Muscle of back (tissue), 11 donors: ENCODE measurements around the gene GABRG3. TPM values are rescaled to one million over a fixed set of nuclear protein-coding genes. Genes with fewer than 3 reads are reported as not detected.
"Not testable (repeated sequence)": the region's sequence is repeated elsewhere in the genome, so short reads cannot be mapped to it uniquely, and the experiment has no call there.

Experiments
- DNase-seq, 3 donors: peaks; one replicate each; pipeline versions ENCODE4 v3.0.0 to v3.0.0-alpha.2; 2013
- polyA plus RNA-seq, 10 donors: library from polyadenylated mRNA; unstranded; fragments of 120-200 nt; gene quantifications; one replicate each; pipeline ENCODE4 v1.2.1, GENCODE V29; 2013; ENCODE audit not compliant: insufficient read length in 10 of 10

The GABRG3 gene
- polyA plus RNA-seq, 10 donors: 0.09 to 0.56 (median 0.37) TPM

GRCh38 chr15:26985050-26985449 is 14.1 kb downstream of the GABRG3 start:
- no peak for DNase-seq

DNA sequence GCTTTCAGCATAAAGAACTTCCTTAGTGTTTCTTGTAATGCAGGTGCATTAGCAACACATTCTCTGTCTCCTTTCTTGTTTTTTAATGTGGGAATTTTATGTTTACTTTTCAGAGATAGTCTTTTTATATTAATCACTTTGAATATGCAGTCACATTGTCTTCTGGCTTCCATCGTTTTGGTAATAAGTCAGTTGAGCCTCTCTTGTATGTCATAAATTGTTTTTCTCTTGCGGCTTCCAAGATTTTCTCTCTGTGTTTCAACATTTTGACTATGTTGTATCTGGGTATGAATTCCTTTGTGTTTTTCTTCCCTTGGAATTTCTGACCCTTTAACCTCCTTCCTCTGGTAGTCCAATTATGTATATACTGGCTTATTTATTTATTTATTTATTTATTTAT is 25.3 kb downstream of the GABRG3 start:
- no peak for DNase-seq

GRCh38 chr15:27003003-27003402 is 32.0 kb downstream of the GABRG3 start:
- not testable (repeated sequence) for DNase-seq

DNA sequence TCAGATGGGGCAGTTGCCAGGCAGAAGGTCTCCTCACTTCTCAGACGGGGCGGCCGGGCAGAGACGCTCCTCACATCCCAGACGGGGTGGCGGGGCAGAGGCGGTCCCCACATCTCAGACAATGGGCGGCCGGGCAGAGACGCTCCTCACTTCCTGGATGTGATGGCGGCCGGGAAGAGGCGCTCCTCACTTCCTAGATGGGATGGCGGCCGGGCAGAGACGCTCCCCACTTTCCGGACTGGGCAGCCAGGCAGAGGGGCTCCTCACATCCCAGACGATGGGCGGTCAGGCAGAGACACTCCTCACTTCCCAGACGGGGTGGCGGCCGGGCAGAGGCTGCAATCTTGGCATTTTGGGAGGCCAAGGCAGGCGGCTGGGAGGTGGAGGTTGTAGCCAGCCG is 33.2 kb downstream of the GABRG3 start:
- not testable (repeated sequence) for DNase-seq

- DNase-seq: peak; percentile 69 to 80 (median 77)
Measured at GRCh38 chr15:27017168-27017809, 46.3 kb downstream of the GABRG3 start.

- no peak for DNase-seq
Measured at GRCh38 chr15:27019687-27020086, 48.7 kb downstream of the GABRG3 start.

GRCh38 chr15:27025481-27025966 is 54.5 kb downstream of the GABRG3 start:
- DNase-seq: peak in 1 of 3 donors; percentile 13

DNA sequence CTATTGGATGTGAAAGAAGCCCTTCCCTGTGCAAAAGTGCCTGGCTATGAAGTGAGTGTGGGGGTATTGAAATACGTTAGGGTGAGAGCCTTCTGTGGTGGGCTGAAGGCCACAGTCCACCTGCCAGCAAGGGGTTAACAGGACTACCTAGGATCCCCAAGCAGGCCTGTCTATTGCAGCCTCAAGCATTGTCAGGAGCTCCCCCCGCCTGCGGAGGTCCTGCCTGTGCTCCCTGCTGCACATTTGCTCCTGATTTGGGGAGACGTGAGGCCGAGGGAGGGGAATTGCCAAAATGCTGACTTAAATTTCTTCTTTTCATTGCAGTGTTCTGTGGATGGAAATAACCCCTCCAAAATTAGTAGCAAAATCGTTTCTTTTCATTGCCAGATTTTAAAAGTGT is 56.2 kb downstream of the GABRG3 start:
- peak in 1 of 3 donors; percentile 16 for DNase-seq

DNA sequence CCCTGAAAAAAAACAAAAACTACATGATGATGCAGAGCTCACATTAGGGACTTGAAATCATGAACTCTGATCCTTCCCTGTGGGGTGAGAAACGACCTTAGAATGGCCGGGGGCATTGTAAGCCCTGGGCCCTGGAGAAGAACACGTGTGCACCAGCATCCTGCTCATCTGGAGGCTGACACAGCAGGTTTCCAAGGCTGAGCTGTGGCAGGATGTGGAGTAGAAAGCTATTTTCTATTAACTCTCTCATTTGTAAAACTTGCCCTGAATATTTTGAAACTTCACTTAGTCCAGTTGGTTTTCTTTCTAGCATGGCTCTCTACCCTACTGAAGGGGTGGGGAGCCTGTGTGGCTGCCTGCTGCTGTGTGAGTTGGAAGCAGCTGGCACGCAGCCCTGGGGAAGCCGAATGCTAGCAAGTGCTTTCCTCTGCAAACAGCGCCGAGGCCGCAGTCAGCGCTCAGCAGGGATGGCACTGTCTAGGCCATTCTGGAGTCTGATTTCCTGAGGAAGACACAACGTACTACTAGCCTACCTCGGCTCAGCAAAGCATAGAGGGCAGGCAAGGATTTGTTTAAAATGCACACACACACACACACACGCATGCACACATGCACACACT is 58.0 kb downstream of the GABRG3 start:
- peak in 1 of 3 donors; percentile 37 for DNase-seq

GRCh38 chr15:27036210-27036609 is 65.2 kb downstream of the GABRG3 start:
- DNase-seq: no peak

DNA sequence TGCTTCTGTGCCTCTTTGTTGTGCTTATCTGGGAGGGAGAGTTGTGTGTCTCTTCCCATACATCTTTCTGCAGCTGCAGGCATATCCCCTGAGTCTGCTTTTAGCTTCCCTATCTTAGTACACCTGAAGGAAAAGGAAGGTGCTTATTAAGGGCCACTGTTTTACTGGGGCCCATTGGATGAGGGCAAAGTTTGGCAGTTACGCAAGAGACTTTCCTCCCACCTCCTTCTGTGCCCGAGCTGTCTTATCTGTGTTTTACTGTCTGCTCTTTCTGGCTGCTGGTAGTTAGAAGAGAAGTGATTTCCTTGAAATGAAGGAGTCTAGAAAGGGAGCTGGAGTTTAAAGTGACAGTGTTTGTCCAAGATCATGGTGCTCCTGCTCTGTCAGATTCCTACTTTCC is 66.5 kb downstream of the GABRG3 start:
- DNase-seq: no peak

DNA sequence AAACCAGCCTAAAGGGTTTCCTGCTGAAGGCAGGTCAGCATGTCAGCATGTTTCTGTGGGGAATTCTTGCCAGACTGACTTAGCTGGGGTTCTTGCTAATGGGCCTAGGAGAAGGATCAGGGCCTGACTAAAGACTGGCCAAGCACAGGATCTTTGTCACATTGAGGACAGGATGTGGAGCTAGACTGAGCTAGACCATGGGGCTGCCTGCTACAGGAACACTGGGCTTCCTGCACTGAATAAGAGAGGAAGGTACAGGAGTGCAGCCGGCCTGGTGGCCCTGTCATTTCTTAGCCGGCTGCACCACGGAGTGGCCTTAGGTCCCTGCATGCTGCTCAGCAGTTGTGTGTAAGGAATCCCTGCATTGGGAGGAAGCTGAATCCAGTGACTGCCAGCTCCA is 68.2 kb downstream of the GABRG3 start:
- no peak for DNase-seq

DNA sequence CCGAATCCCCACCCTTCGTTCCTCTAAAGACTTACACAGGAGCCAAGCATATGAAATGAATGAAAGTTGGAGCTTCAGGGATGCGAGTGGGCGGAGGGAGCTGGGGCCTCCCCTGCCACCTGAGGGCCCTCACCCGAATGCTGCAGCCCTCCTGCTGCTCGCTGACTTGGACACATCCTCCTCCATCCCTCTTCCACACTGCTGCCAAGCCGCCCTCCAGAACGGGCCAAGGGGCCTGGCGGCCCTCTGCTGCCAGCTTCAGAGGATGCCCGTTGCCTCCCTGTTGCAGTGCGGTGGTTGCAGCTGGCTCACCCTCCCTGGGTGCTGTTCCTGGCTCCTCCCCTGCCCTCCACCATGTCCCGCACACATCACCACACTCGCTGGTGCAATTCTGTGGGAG is 71.2 kb downstream of the GABRG3 start:
- no peak for DNase-seq

- no peak for DNase-seq
Measured at GRCh38 chr15:27042646-27043045, 71.7 kb downstream of the GABRG3 start.

GRCh38 chr15:27043770-27044169 is 72.8 kb downstream of the GABRG3 start:
- DNase-seq: no peak

DNA sequence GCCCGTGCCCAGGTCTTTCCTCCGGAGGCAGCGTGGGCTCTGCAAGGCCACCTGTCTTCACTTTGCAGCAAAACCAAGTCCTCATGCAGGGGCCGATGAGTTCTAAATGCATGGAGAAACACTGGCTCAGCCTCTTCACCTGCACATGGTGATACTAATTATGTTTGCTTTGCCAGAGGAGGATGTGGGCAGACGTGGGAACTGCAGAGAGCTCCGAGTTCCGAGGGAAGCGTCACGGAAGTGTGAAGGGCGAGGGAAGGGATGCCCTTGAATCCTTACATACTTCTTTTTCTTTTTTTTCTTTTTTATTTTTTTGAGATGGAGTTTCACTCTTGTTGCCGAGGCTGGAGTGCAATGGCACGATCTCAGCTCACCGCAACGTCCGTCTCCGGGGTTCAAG is 74.8 kb downstream of the GABRG3 start:
- no peak for DNase-seq

DNA sequence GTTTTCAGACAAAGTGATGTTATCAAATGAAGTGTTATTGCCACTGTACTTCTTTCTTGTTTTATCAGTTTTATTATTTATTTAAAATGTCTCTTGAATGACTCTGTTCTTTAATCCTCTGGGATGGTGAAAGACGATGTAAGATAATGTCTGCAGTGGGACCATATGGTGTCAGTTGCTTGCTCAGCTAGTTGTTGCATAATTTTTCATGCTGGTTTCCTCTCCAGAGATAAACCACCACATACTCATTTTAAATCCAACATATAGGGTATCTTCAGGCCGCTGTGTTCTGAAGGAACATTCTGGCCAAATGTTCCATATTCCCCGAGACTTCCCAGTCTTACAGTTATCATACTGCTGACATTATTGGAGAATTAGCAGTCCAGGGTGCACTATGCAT is 75.9 kb downstream of the GABRG3 start:
- no peak for DNase-seq

- DNase-seq: no peak
Measured at GRCh38 chr15:27050163-27050562, 79.2 kb downstream of the GABRG3 start.

DNA sequence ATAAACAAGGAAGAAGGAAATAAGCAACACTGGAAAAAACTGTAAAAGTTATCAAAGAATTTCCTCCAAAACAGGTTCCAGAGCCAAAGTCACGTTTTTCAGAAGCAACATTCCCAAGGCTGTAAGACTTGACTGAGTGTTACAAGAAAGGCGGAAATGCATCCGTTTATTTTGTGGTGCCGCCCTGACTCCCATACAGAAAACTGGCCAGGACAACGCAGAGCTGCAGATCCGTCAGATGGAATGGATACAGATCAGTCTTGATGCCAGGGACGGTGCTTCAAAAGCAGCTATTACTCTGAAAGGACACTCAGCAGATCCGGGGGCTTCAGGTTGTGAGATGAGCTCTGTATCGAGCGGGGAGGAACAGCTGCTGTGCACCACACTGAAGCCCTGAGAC is 83.4 kb downstream of the GABRG3 start:
- no peak for DNase-seq

DNA sequence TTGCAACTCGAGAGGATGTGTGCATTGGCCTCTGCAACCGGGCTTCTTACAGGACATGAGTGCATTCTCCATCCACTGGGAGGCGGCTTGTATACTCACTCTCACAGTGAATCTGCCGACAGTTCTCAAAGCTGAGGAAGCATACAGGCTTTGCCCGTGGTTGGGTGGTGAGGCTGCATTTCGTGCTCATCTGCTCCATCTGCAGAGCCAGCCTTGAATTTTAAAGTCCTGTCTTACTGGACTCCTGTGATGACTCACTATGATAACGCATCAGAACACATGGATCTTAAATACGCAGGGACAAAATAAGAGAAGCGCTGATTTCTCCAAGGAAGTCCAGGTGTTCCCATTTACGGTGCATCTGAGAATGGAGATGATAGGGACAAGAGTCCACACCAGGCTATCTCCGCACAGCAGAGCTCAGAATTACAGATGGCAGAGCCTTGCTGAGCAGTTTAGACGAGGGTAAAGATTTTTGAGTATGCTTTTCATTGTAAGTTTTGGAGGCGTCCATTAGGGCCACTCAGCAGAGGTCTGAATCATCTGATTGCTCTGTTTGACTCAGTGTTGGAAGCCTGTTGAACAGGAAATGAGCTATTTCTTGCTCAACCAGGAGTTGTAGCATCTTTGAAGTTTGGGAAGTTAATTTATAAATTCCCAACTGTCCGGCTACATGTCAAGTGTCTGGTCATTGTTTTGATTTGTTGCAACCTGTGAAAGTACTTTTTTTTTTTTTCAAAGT is 87.1 kb downstream of the GABRG3 start:
- DNase-seq: peak in 1 of 3 donors; percentile 33

GRCh38 chr15:27058939-27059338 is 88.0 kb downstream of the GABRG3 start:
- DNase-seq: no peak

GRCh38 chr15:27059610-27060202 is 88.7 kb downstream of the GABRG3 start:
- peak; percentile 24 to 61 (median 39) for DNase-seq

GRCh38 chr15:27061739-27062138 is 90.8 kb downstream of the GABRG3 start:
- no peak for DNase-seq
